GOT3 (cell line): Measurements from ENCODE around the gene CHPF.
A peak's percentile ranks its signal among the peaks of the same experiment; 100 is the strongest.

Experiments used
- DNase-seq: peaks from one replicate; lab custom pipeline; 2025; ENCODE audit warnings: mixed read lengths; lab: John Stamatoyannopoulos, UW

Gene CHPF

GRCh38 chr2:219513787-219514186, 29.8 kb downstream of the CHPF start:
- DNase-seq = no peak

GRCh38 chr2:219512524-219513216, 30.9 kb downstream of the CHPF start:
- DNase-seq = no peak

- no peak for DNase-seq
Observed at GRCh38 chr2:219511547-219512325, 31.9 kb downstream of the CHPF start.

GRCh38 chr2:219510512-219511135, 33.0 kb downstream of the CHPF start:
- no peak for DNase-seq

GRCh38 chr2:219509780-219510511, 33.7 kb downstream of the CHPF start:
- DNase-seq = no peak

- no peak for DNase-seq
Observed at GRCh38 chr2:219508971-219509779, 34.4 kb downstream of the CHPF start.

- no peak for DNase-seq
Observed at GRCh38 chr2:219508444-219508734, 35.2 kb downstream of the CHPF start.

GRCh38 chr2:219507581-219508443, 35.8 kb downstream of the CHPF start:
- DNase-seq = no peak

- DNase-seq = no peak
Observed at GRCh38 chr2:219506802-219507526, 36.6 kb downstream of the CHPF start.

GRCh38 chr2:219506153-219506801, 37.3 kb downstream of the CHPF start:
- no peak for DNase-seq

GRCh38 chr2:219505585-219505984, 38.0 kb downstream of the CHPF start:
- DNase-seq = no peak

GRCh38 chr2:219502618-219503017, 41.0 kb downstream of the CHPF start:
- no peak for DNase-seq

GRCh38 chr2:219501849-219502248, 41.8 kb downstream of the CHPF start:
- DNase-seq = no peak

- DNase-seq = no peak
Observed at GRCh38 chr2:219500135-219500534, 43.5 kb downstream of the CHPF start.

- DNase-seq = no peak
Observed at GRCh38 chr2:219499555-219499954, 44.1 kb downstream of the CHPF start.

- DNase-seq = no peak
Observed at GRCh38 chr2:219499058-219499307, 44.6 kb downstream of the CHPF start.

- DNase-seq = peak; percentile 88
Observed at GRCh38 chr2:219498280-219499057, 45.1 kb downstream of the CHPF start, which contains the start of gene GMPPA. Gene GMPPA (plus strand): TSS chr2:219498891. CDS start chr2:219499976, 1,085 bp downstream.

- peak; percentile 51 for DNase-seq
Observed at GRCh38 chr2:219497495-219498279, 45.9 kb downstream of the CHPF start.
